ENCODE results near the gene THOC7. TPM values are rescaled to one million over a fixed set of nuclear protein-coding genes. Genes with fewer than 3 reads are reported as not detected.

The THOC7 gene
- total RNA-seq, 4 donors from 2014 or later, result 25.4 to 86.2 (median 52.0) TPM

DNA sequence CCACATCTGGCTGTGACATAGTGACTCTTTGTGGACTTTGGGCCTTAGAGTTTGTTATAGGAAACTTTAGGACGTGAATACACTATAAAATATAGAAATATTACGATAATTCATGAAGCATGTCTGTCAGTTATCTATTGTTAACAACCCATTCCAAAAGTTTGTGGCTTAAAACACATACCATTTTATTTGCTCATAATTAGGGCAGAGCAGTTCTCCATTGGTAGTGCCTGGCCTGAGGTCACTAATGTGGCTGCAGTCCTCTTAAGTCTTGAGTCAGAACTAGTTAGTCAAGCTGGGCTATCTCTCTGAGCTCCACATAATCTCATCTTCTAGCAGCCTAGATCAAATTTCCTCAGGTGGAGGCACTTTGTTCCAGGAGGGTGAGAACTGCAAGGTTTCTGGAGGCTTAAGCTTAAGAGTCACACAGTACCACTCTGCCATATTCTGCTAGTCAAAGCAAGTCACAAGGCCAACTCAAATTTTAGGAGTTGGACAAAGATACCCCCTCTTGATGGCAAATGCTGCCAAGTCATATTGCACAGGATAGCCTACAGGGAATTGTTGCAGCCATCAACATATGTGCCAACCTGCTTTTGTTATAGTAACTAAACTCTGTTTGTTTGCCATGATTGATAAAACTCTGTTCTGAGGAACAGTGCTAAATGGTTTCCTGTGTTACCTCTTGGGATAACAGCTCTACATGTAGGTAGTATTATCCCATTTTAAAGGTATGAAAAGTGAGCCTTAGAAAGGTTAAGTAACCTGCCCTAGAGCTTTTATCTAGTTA, 8.7 kb upstream of the THOC7 start:
- Histone ChIP-seq H3K4me1 (no peaks in the 10 kb centered on the region), H3K27ac (no peak overlapping the region), H3K36me3 (no peaks in the 10 kb centered on the region), H3K27me3 (no peaks in the 10 kb centered on the region), H3K9me3 (no peaks in the 10 kb centered on the region), H3K4me3 (no peak overlapping the region)
- no peak for DNase-seq
- no peak for TF ChIP-seq POLR2A (IDR thresholded peaks at IDR 0.05)
- TF ChIP-seq, protein P1, sequence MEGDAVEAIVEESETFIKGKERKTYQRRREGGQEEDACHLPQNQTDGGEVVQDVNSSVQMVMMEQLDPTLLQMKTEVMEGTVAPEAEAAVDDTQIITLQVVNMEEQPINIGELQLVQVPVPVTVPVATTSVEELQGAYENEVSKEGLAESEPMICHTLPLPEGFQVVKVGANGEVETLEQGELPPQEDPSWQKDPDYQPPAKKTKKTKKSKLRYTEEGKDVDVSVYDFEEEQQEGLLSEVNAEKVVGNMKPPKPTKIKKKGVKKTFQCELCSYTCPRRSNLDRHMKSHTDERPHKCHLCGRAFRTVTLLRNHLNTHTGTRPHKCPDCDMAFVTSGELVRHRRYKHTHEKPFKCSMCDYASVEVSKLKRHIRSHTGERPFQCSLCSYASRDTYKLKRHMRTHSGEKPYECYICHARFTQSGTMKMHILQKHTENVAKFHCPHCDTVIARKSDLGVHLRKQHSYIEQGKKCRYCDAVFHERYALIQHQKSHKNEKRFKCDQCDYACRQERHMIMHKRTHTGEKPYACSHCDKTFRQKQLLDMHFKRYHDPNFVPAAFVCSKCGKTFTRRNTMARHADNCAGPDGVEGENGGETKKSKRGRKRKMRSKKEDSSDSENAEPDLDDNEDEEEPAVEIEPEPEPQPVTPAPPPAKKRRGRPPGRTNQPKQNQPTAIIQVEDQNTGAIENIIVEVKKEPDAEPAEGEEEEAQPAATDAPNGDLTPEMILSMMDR (IDR thresholded peaks at IDR 0.05), result no peak
- intact Hi-C loops (cut with DNase I; ENCODE audit: low total_unique reads), result no loop called here

DNA sequence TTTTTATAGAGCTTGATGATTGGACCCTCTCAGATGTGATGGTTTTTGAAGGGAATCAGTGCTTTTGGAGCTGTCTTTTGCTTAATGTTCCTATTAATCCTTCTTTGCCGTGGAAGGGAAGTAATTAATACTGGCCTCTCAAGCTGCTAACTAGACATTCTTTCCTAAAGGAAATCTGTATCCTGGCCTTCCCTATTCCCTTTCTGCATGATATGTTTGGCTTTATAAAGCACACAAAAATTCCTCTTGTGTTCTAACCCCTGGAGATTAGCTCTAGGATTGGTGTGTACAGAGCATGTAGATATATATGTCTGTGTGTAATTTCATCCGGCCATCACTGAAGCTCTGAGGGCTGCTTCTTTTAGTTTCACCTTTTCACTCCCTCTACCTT, 7.0 kb upstream of the THOC7 start:
- no peaks in the 10 kb centered on the region for H3K36me3 ChIP-seq
- no peak for DNase-seq
- H3K9me3 ChIP-seq, result no peaks in the 10 kb centered on the region
- no peak for TF ChIP-seq POLR2A (IDR thresholded peaks at IDR 0.05)
- TF ChIP-seq, protein P1 (IDR thresholded peaks at IDR 0.05), result no peak
- intact Hi-C loops (cut with DNase I; ENCODE audit: low total_unique reads), result no loop called here
- H3K27ac ChIP-seq, result no peak overlapping the region
- H3K4me1 ChIP-seq, result no peaks in the 10 kb centered on the region
- H3K4me3 ChIP-seq, result no peak overlapping the region
- no peaks in the 10 kb centered on the region for H3K27me3 ChIP-seq

DNA sequence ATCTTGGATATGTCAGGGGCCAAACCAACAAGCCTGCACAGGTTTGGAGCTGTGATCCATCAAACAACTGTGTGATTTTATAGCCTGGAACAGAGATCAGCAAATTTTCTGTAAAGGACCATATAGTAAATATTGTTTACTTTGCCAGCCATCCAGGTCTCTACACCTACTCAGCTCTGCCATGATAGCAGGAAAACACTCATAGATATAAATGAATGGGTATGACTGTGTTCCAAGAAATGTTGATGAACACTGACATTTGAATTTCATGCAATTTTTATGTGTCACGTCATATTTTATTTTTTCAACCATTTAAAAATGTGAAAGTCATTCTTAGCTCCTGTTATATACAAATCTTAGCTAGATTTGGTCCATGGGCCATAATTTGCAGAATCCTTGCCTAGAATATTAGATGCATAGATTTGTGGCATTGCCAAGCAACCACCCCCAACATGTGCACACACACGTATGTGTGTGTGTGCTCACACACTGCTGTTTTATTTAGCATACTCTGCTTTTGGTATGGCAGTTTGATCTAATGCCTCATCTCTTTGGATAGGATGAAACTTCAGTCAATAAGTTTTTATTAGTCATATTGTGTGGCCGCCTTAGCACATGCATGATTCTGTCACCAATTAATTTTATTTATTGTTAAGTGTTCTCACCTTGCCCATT, 6.5 kb upstream of the THOC7 start:
- intact Hi-C loops (cut with DNase I; ENCODE audit: low total_unique reads), result no loop called here
- Histone ChIP-seq H3K36me3 (no peaks in the 10 kb centered on the region), H3K27me3 (no peaks in the 10 kb centered on the region), H3K9me3 (no peaks in the 10 kb centered on the region), H3K4me3 (no peak overlapping the region), H3K27ac (no peak overlapping the region), H3K4me1 (no peaks in the 10 kb centered on the region)
- DNase-seq, result no peak
- TF ChIP-seq POLR2A (IDR thresholded peaks at IDR 0.05), result no peak
- TF ChIP-seq, protein P1 (IDR thresholded peaks at IDR 0.05), result no peak

DNA sequence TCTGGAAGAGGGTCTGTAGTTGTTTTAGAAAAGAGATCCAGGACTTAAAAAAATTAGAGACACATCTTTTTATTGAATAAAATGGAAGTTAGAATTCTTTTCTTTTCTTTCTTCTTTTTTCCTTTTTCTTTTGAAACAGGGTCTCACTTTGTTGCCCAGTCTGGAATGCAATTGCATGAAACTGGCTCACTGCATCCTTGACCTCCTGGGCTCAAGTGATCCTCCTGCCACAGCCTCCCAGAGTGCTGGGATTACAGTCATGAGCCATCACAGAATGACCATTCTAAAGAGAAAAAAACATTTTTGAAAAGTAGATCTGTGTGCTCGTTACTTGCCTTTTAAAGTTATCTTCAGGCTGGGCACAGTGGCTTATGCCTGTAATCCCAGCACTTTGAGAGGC, 3.6 kb upstream of the THOC7 start:
- H3K36me3 ChIP-seq, result no peaks in the 10 kb centered on the region
- no peaks in the 10 kb centered on the region for H3K27me3 ChIP-seq
- DNase-seq, result no peak
- TF ChIP-seq, protein P1 (IDR thresholded peaks at IDR 0.05), result no peak
- TF ChIP-seq POLR2A (IDR thresholded peaks at IDR 0.05), result no peak
- peaks cover 0 to 4% of the 10 kb centered on the region in 2 donors for H3K4me1 ChIP-seq
- no peak overlapping the region for H3K27ac ChIP-seq
- no peaks in the 10 kb centered on the region for H3K9me3 ChIP-seq
- no peak overlapping the region for H3K4me3 ChIP-seq
- intact Hi-C loops (cut with DNase I; ENCODE audit: low total_unique reads), result no loop called here

DNA sequence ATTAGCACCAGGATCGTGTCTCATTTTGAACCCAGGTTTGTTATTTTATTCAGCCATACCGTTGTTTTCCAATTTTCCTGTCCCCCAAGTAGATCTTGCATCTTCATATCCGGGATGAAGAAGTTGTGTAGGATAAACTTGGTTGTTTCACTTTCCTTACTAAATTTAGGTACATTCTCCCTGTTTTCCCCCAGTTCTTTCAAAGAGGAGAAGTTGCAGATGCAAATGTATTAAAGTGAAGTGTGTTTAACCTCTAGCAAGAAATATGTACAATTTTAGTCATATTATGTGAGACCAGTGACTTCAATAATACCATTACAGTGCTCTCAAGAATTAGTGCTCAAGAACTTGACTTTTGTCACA, 1.3 kb upstream of the THOC7 start:
- Histone ChIP-seq H3K9me3 (no peaks in the 10 kb centered on the region), H3K36me3 (no peaks in the 10 kb centered on the region), H3K27ac (peak overlapping the region; percentile 81 to 88), H3K4me1 (peaks cover 0 to 4% of the 10 kb centered on the region in 2 donors), H3K27me3 (no peaks in the 10 kb centered on the region), H3K4me3 (peak overlapping the region; percentile 57 to 93)
- intact Hi-C loops (cut with DNase I; ENCODE audit: low total_unique reads), result no loop called here
- no peak for TF ChIP-seq POLR2A (IDR thresholded peaks at IDR 0.05)
- TF ChIP-seq, protein P1 (IDR thresholded peaks at IDR 0.05), result no peak
- DNase-seq, result no peak
